Astrocyte of the spinal cord (primary cell): ENCODE results near the gene SLC5A1.
A peak's percentile ranks its signal among the peaks of the same experiment; 100 is the strongest.

Experiments
- DNase-seq: peaks from one replicate; pipeline ENCODE4 v3.0.0; 2011; ENCODE audit warnings: low read depth, low spot score
- H3K4me3 ChIP-seq: 2 replicates; pipeline ENCODE4 v1.5.1; 2011; ENCODE audit warnings: low read depth, mild to moderate bottlenecking, low read length, moderate library complexity
- CTCF ChIP-seq: IDR thresholded peaks from 2 replicates; pipeline ENCODE4 v1.5.1; 2012; ENCODE audit warnings: low read depth, mild to moderate bottlenecking, low read length, inconsistent platforms
- in situ Hi-C: cut with HindIII; loops from 2 replicates; pipeline ENCODE4 v1.10.0; 2017; ENCODE audit warnings: low sequenced_read_pairs

Gene SLC5A1

GRCh38 chr22:32044477-32044876 is 1.4 kb downstream of the SLC5A1 start:
- DNase-seq = no peak
- no peak for TF ChIP-seq CTCF
- in situ Hi-C loops = no loop called here
- H3K4me3 ChIP-seq = no peak overlapping the region

- no peak for TF ChIP-seq CTCF
- no peak for DNase-seq
- H3K4me3 ChIP-seq = no peak overlapping the region
- in situ Hi-C loops = no loop called here
These were observed 1.9 kb downstream of the SLC5A1 start for GRCh38 chr22:32044913-32045312.

GRCh38 chr22:32048069-32048468 is 5.0 kb downstream of the SLC5A1 start:
- in situ Hi-C loops = no loop called here
- no peak for TF ChIP-seq CTCF
- no peak for DNase-seq
- H3K4me3 ChIP-seq = no peak overlapping the region

GRCh38 chr22:32050678-32051515 is 7.8 kb downstream of the SLC5A1 start:
- DNase-seq = peak; percentile 84
- no peak overlapping the region for H3K4me3 ChIP-seq
- no peak for TF ChIP-seq CTCF
- in situ Hi-C loops = no loop called here

GRCh38 chr22:32052244-32052643 is 9.2 kb downstream of the SLC5A1 start:
- H3K4me3 ChIP-seq = no peak overlapping the region
- in situ Hi-C loops = no loop called here
- DNase-seq = no peak
- TF ChIP-seq CTCF = no peak

- in situ Hi-C loops = no loop called here
- no peak for DNase-seq
- TF ChIP-seq CTCF = no peak
- no peak overlapping the region for H3K4me3 ChIP-seq
These were observed 10.1 kb downstream of the SLC5A1 start for GRCh38 chr22:32052936-32053791.
